NT2/D1 (cell line): Measurements from ENCODE around the gene USP2.

ENCODE experiments used
- SUZ12 ChIP-seq: IDR thresholded peaks from 2 replicates; pipeline ENCODE4 v1.6.1; 2011; ENCODE audit not compliant: insufficient read length, insufficient read depth; ENCODE audit errors: extremely low read depth
- YY1 ChIP-seq: IDR thresholded peaks from 2 replicates; pipeline ENCODE4 v1.6.1; 2011; ENCODE audit not compliant: insufficient read length, insufficient read depth
- ZNF274 ChIP-seq: IDR thresholded peaks from 2 replicates; pipeline ENCODE4 v1.6.1; 2011; ENCODE audit warnings: mild to moderate bottlenecking, low read depth, low read length

GRCh38 chr11:119396835-119397234 lies 15.3 kb upstream of the USP2 start:
- no peak for TF ChIP-seq YY1
- TF ChIP-seq ZNF274, result no peak
- no peak for TF ChIP-seq SUZ12
